HepG2 (cell line): ENCODE data around the gene MAP6D1.

Experiments used
- FOXM1 ChIP-seq: sonication (generic); formaldehyde crosslinking; IDR thresholded peaks from 2 replicates; pipeline ENCODE4 v1.5.0; 2020; ENCODE audit warnings: missing genetic modification reagents
- POLR2A ChIP-seq, 2 experiments: IDR thresholded peaks; 2 replicates each; pipeline ENCODE4 v1.6.1; 2011; ENCODE audit warnings: low read depth in 2 of 2, low read length in 2 of 2, mild to moderate bottlenecking in 1 of 2, moderate library complexity in 1 of 2; ENCODE audit not compliant: insufficient read depth in 1 of 2
- THAP7 ChIP-seq: sonication (generic); formaldehyde crosslinking; IDR thresholded peaks from 2 replicates; pipeline ENCODE4 v1.8.1; 2023; ENCODE audit warnings: mild to moderate bottlenecking, missing genetic modification reagents
- TRAFD1 ChIP-seq: sonication (generic); formaldehyde crosslinking; IDR thresholded peaks from 2 replicates; pipeline ENCODE4 v1.5.1; 2020; ENCODE audit warnings: missing genetic modification reagents, mild to moderate bottlenecking, borderline replicate concordance

- TF ChIP-seq THAP7 (no peak), TRAFD1 (CRISPR knock-in tag) (no peak), POLR2A (IDR thresholded peaks at IDR 0.05; ENCODE audit: insufficient read depth in 1 of 2, low read depth in 2 of 2, low read length in 2 of 2) (no peak), FOXM1 (CRISPR knock-in tag) (no peak)
These were observed 1.3 kb upstream of the MAP6D1 start for GRCh38 chr3:183826448-183827250.
